ENCODE results near the gene PDLIM3.

PDLIM3 gene

GRCh38 chr4:185468999-185469398, 66.3 kb downstream of the PDLIM3 start:
- no peak for DNase-seq

- no peak for DNase-seq
These were observed 67.3 kb downstream of the PDLIM3 start for GRCh38 chr4:185467991-185468390.

- DNase-seq: no peak
These were observed 68.2 kb downstream of the PDLIM3 start for GRCh38 chr4:185467101-185467500.

- no peak for DNase-seq
These were observed 69.6 kb downstream of the PDLIM3 start for GRCh38 chr4:185465707-185466106.

GRCh38 chr4:185464887-185465286, 70.4 kb downstream of the PDLIM3 start:
- DNase-seq: no peak

- DNase-seq: no peak
These were observed 71.1 kb downstream of the PDLIM3 start for GRCh38 chr4:185464183-185464582.

GRCh38 chr4:185463541-185463940, 71.8 kb downstream of the PDLIM3 start:
- no peak for DNase-seq

GRCh38 chr4:185461565-185461964, 73.7 kb downstream of the PDLIM3 start:
- DNase-seq: no peak

GRCh38 chr4:185457136-185457535, 78.2 kb downstream of the PDLIM3 start:
- no peak for DNase-seq

GRCh38 chr4:185456131-185456530, 79.2 kb downstream of the PDLIM3 start:
- DNase-seq: no peak
